ENCODE data around the gene MAEA. TPM values are rescaled to one million over a fixed set of nuclear protein-coding genes. Genes with fewer than 3 reads are reported as not detected.

Gene MAEA
- total and polyA plus RNA-seq, 12 donors: 39.1 to 72.8 (median 50.3) TPM

DNA sequence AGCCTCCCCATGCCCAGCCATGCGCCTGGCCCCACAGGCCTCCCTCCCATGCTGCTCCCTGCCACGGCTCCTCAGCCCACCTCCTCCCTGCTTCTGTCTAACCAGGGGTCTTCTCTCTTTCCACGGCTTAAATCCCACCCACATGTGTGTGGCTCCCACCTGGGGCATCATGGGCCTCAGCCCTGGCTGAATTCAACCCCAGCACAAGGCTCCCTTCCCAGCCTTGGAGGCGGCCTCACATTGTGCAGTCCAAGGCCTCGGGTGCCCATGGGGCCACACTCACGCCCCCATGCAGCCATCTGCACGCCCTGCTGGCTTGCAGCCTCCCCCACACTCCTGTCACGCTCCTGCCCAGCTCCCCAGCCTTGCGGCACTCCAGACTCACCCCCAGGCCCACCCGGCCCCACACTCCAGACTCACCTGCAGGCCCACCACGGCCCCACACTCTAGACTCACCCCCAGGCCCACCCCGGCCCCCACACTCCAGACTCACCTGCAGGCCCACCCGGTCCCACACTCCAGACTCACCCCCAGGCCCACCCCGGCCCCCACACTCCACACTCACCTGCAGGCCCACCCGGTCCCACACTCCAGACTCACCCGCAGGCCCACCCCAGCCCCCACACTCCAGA, 27.0 kb downstream of the MAEA start:
- Histone ChIP-seq H3K4me1 (peaks cover 0 to 8% (median 1%) of the 10 kb centered on the region in 9 donors), H3K36me3 (peaks cover 0 to 91% (median 59%) of the 10 kb centered on the region in 9 donors), H3K27me3 (no peaks in the 10 kb centered on the region), H3K9me3 (no peaks in the 10 kb centered on the region), H3K4me3 (no peak overlapping the region), H3K27ac (no peak overlapping the region)
- no peak for DNase-seq
- intact Hi-C loops (cut with DNase I): no loop called here
- ATAC-seq: peak in 3 of 8 donors; percentile 13 to 48 (median 25)
- TF ChIP-seq, protein P1, sequence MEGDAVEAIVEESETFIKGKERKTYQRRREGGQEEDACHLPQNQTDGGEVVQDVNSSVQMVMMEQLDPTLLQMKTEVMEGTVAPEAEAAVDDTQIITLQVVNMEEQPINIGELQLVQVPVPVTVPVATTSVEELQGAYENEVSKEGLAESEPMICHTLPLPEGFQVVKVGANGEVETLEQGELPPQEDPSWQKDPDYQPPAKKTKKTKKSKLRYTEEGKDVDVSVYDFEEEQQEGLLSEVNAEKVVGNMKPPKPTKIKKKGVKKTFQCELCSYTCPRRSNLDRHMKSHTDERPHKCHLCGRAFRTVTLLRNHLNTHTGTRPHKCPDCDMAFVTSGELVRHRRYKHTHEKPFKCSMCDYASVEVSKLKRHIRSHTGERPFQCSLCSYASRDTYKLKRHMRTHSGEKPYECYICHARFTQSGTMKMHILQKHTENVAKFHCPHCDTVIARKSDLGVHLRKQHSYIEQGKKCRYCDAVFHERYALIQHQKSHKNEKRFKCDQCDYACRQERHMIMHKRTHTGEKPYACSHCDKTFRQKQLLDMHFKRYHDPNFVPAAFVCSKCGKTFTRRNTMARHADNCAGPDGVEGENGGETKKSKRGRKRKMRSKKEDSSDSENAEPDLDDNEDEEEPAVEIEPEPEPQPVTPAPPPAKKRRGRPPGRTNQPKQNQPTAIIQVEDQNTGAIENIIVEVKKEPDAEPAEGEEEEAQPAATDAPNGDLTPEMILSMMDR (IDR thresholded peaks at IDR 0.05): no peak
- WGBS, 2 donors: 83 to 85% methylated on average over 16 of the region's 16 CpGs

DNA sequence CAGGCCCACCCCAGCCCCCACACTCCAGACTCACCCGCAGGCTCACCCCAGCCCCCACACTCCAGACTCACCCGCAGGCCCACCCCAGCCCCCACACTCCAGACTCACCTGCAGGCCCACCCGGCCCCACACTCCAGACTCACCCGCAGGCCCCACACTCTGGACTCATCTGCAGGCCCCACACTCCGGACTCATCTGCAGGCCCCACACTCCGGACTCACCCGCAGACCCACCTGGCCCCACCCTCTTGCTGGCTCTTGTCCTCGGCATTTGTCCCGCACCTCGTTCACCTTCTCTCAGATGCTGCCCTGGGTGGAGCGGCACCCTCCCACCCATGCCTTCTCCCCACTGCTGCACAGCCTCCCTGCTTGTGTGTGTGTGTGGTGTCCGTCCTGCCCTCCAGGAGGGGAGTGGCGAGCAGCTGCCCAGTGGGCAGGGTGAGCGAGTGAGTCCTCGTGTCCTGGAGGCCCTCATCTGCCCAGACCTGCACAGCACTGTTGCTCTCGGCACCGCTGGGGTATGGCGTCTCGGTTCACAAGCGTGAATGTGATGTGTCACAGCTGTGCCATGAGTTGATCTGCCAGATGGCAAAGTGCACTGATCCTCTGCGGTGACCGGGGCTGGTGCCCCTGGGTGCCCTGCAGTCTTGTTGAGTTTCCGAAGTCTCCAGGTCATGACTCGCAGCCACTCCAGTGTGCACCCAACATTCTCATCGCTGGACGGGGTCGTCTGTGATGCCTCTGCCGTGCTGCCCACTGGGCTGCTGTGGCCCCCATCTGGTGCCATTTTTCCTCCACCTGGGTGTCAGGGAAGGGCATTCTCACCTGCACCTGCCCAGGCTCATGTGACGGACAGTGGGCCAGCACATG, 27.7 kb downstream of the MAEA start:
- ATAC-seq: peak in 3 of 8 donors; percentile 14 to 25 (median 17)
- H3K4me3 ChIP-seq: no peak overlapping the region
- TF ChIP-seq, protein P1 (IDR thresholded peaks at IDR 0.05): no peak
- 95 to 96% methylated on average over 29 of the region's 29 CpGs for WGBS, 2 donors
- H3K4me1 ChIP-seq: peaks cover 0 to 4% (median 0%) of the 10 kb centered on the region in 9 donors
- H3K36me3 ChIP-seq: peaks cover 0 to 92% (median 59%) of the 10 kb centered on the region in 9 donors
- no peak for DNase-seq
- intact Hi-C loops (cut with DNase I): no loop called here
- no peaks in the 10 kb centered on the region for H3K9me3 ChIP-seq
- H3K27me3 ChIP-seq: no peaks in the 10 kb centered on the region
- H3K27ac ChIP-seq: no peak overlapping the region

DNA sequence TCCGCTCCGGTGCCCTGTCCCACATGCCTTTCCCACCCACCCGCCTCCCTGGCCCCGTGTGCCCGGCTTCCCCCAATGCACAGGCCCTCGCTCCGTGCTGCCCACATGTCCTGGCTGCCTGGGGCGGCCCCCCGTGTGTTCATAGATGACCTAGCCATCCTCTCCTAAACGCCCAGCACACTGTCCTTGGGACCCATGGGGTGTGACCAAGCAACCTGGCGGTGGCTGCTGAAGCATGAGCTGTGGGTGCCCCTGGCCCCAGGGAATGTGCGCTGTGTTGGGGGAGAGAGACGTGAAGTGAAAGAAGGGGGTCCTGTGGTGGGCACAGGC, 28.3 kb downstream of the MAEA start:
- TF ChIP-seq, protein P1 (IDR thresholded peaks at IDR 0.05): no peak
- Histone ChIP-seq H3K27me3 (no peaks in the 10 kb centered on the region), H3K4me3 (no peak overlapping the region), H3K27ac (no peak overlapping the region), H3K9me3 (no peaks in the 10 kb centered on the region), H3K36me3 (peaks cover 0 to 92% (median 53%) of the 10 kb centered on the region in 9 donors), H3K4me1 (peaks cover 0 to 4% (median 0%) of the 10 kb centered on the region in 9 donors)
- intact Hi-C loops (cut with DNase I): no loop called here
- WGBS, 2 donors: 96 to 97% methylated on average over 13 of the region's 13 CpGs
- ATAC-seq (peak in 1 of 8 donors; percentile 22), DNase-seq (no peak)

DNA sequence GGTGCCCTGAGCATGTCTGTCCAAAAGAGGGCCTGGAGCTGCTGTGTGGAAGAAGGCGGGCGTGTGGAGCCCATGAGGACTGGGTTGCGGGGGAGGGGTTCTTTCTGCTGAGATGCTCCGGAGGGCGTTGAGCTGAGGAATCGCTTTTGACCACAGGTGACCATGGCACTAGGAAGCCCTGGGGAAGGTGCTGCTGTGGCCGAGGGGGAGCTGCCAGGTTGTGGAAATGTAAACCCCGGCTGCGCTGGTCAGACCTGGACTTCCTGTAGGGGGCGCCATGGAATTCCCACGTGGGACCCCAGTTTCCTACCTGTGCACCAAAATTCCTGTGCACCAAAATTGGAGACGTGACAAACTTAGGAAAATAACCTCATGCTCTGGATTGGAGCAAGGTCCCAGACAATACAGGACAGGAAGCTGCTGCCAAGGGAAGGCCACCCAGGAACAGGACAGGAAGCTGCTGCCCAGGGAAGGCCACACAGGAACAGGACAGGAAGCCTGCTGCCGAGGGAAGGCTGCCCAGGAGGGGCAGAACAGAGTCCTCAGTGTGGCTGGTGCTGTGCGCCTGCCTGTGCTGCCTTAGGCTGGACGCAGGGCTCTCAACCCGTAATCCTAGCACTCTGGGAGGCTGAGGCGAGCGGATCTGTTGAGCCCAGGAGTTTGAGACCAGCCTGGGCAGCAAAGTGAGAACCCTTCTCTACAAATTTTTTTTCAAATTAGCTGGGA, 29.0 kb downstream of the MAEA start:
- H3K36me3 ChIP-seq: peaks cover 0 to 92% (median 53%) of the 10 kb centered on the region in 9 donors
- DNase-seq: no peak
- TF ChIP-seq, protein P1 (IDR thresholded peaks at IDR 0.05): peak in 7 of 9 donors; percentile 15 to 38 (median 26)

More for the DNA sequence above, 29.0 kb downstream of the MAEA start:
- intact Hi-C loops (cut with DNase I): no loop called here
- Histone ChIP-seq H3K4me1 (peaks cover 0 to 6% (median 0%) of the 10 kb centered on the region in 9 donors), H3K9me3 (no peaks in the 10 kb centered on the region), H3K27ac (no peak overlapping the region), H3K4me3 (no peak overlapping the region), H3K27me3 (no peaks in the 10 kb centered on the region)
- ATAC-seq: peak in 1 of 8 donors; percentile 35
- whole genome bisulfite sequencing, 2 donors: 89 to 90% methylated on average over 18 of the region's 18 CpGs
